DMS114 treated with DMSO at 0.1 percent for 48 hours (cell line): ENCODE data around the gene RUNX1.

Experiments
- DNase-seq: peaks from one replicate; lab custom pipeline; 2025; ENCODE audit not compliant: unreplicated experiment; lab: John Stamatoyannopoulos, UW

Gene RUNX1

GRCh38 chr21:35062016-35062415 is 12.9 kb upstream of the RUNX1 start:
- no peak for DNase-seq

- DNase-seq = no peak
These were observed 10.6 kb upstream of the RUNX1 start for GRCh38 chr21:35059742-35060141.

- DNase-seq = no peak
These were observed 9.0 kb upstream of the RUNX1 start for GRCh38 chr21:35058058-35058457.

GRCh38 chr21:35057428-35057827 is 8.3 kb upstream of the RUNX1 start:
- no peak for DNase-seq

GRCh38 chr21:35053356-35054096 is 4.4 kb upstream of the RUNX1 start:
- no peak for DNase-seq

- no peak for DNase-seq
These were observed 3.7 kb upstream of the RUNX1 start for GRCh38 chr21:35052801-35053200.

- DNase-seq = no peak
These were observed 2.3 kb upstream of the RUNX1 start for GRCh38 chr21:35051287-35051818.

GRCh38 chr21:35050348-35051286 is 1.5 kb upstream of the RUNX1 start:
- no peak for DNase-seq

GRCh38 chr21:35048183-35048601 is 910 bp downstream of the RUNX1 start:
- no peak for DNase-seq

GRCh38 chr21:35046880-35047229 is 2.2 kb downstream of the RUNX1 start:
- DNase-seq = no peak

GRCh38 chr21:35046263-35046624 is 2.9 kb downstream of the RUNX1 start:
- no peak for DNase-seq

- no peak for DNase-seq
These were observed 3.4 kb downstream of the RUNX1 start for GRCh38 chr21:35045542-35046262.

- DNase-seq = no peak
These were observed 4.1 kb downstream of the RUNX1 start for GRCh38 chr21:35044770-35045541.

- DNase-seq = no peak
These were observed 5.0 kb downstream of the RUNX1 start for GRCh38 chr21:35044128-35044527.

- DNase-seq = no peak
These were observed 5.6 kb downstream of the RUNX1 start for GRCh38 chr21:35043549-35043948.

GRCh38 chr21:35042836-35043235 is 6.3 kb downstream of the RUNX1 start:
- DNase-seq = no peak

GRCh38 chr21:35041881-35042280 is 7.2 kb downstream of the RUNX1 start:
- DNase-seq = no peak

GRCh38 chr21:35041122-35041521 is 8.0 kb downstream of the RUNX1 start:
- no peak for DNase-seq

- DNase-seq = no peak
These were observed 9.4 kb downstream of the RUNX1 start for GRCh38 chr21:35039595-35040289.

GRCh38 chr21:35038772-35039319 is 10.3 kb downstream of the RUNX1 start:
- no peak for DNase-seq
